Lower lobe of right lung (tissue), 2 donors: ENCODE measurements around the gene RNF225. TPM values are rescaled to one million over a fixed set of nuclear protein-coding genes. Genes with fewer than 3 reads are reported as not detected.
A peak's percentile ranks its signal among the peaks of the same experiment; 100 is the strongest.

Experiments used
- ATAC-seq, 2 donors: fragments of 200-7000 bp; cut with Tn5 transposase; one replicate each; pipeline ENCODE4 v1.9.1; 2020 to 2022; ENCODE audit warnings: mild to moderate bottlenecking in 2 of 2, moderate library complexity in 2 of 2
- DNase-seq: peaks from one replicate; pipeline ENCODE4 v3.0.0-alpha.2; 2020
- H3K27ac ChIP-seq: fragments of 200-600 bp; one replicate; pipeline ENCODE4 v1.8.0; 2022
- H3K27me3 ChIP-seq: fragments of 200-600 bp; one replicate; pipeline ENCODE4 v1.8.0; 2022; ENCODE audit warnings: low read depth
- H3K36me3 ChIP-seq: fragments of 200-600 bp; one replicate; pipeline ENCODE4 v1.8.0; 2022; ENCODE audit warnings: mild to moderate bottlenecking
- H3K4me1 ChIP-seq: fragments of 200-600 bp; one replicate; pipeline ENCODE4 v1.8.0; 2022
- H3K4me3 ChIP-seq: fragments of 200-600 bp; one replicate; pipeline ENCODE4 v1.8.0; 2022; ENCODE audit warnings: mild to moderate bottlenecking
- H3K9me3 ChIP-seq: fragments of 200-600 bp; one replicate; pipeline ENCODE4 v1.8.0; 2022
- CTCF ChIP-seq: fragments of 200-600 bp; IDR thresholded peaks from one replicate; pipeline ENCODE4 v1.8.0; 2022; ENCODE audit warnings: antibody characterized with exemption, mild to moderate bottlenecking
- intact Hi-C: fragments of 100-400 bp; cut with DNase I; formaldehyde crosslinking; loops from one replicate; pipeline ENCODE4 v1.11.0; 2022
- total RNA-seq: library from RNA; stranded (reverse); fragmentation: NEBNext Ultra II Directional; extraction: Animal tissue kit (Norgen Biotek cat#: 25700); gene quantifications from one replicate; pipeline ENCODE4 v1.2.1, GENCODE V29; 2021
- donor health status: DM: no; HTN: yes; CAD: no; lungs with severe emphysema.

The RNF225 gene
- total RNA-seq, 1 donor from 2014 or later: not detected

DNA sequence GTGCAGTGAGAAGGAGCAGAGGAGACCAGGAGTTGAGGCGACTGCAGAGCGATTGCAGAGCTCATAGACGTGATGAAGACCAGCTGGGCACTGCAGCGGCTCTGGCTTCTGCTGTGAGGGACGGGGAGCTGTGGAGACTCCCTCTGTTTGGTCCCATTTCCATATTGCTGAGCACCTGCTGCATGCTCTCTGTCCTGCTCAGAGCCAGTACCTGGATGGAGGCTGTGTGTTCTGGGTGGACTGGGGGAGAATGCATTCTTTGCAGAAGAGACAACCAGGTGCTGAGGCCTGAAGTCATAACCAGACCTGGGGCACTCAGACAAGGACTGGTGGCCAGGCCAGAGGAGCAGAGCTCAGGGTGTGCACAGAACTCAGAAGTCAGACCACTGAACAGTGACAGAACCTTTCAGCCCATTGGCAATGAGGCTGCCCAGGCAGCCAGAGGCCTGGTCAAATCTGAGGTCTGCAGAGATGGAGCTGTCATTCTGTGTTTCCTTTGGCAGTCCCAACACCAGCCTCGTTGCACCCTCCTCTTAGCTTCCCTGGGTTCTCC is 40.9 kb upstream of the RNF225 start:
- TF ChIP-seq CTCF: no peak
- H3K4me3 ChIP-seq: no peak overlapping the region
- no peak overlapping the region for H3K27ac ChIP-seq
- H3K9me3 ChIP-seq: no peaks in the 10 kb centered on the region
- peaks cover 40% of the 10 kb centered on the region for H3K27me3 ChIP-seq
- ATAC-seq (no peak), DNase-seq (no peak)
- peaks cover 30% of the 10 kb centered on the region for H3K4me1 ChIP-seq
- intact Hi-C loops: no loop called here
- H3K36me3 ChIP-seq: peaks cover 5% of the 10 kb centered on the region

GRCh38 chr19:58355215-58355796 is 40.1 kb upstream of the RNF225 start:
- Histone ChIP-seq H3K27me3 (peaks cover 32% of the 10 kb centered on the region), H3K27ac (no peak overlapping the region), H3K36me3 (peaks cover 3% of the 10 kb centered on the region), H3K4me3 (no peak overlapping the region), H3K9me3 (no peaks in the 10 kb centered on the region), H3K4me1 (peaks cover 22% of the 10 kb centered on the region)
- no peak for TF ChIP-seq CTCF
- ATAC-seq (no peak), DNase-seq (peak; percentile 10)
- intact Hi-C loops: no loop called here

DNA sequence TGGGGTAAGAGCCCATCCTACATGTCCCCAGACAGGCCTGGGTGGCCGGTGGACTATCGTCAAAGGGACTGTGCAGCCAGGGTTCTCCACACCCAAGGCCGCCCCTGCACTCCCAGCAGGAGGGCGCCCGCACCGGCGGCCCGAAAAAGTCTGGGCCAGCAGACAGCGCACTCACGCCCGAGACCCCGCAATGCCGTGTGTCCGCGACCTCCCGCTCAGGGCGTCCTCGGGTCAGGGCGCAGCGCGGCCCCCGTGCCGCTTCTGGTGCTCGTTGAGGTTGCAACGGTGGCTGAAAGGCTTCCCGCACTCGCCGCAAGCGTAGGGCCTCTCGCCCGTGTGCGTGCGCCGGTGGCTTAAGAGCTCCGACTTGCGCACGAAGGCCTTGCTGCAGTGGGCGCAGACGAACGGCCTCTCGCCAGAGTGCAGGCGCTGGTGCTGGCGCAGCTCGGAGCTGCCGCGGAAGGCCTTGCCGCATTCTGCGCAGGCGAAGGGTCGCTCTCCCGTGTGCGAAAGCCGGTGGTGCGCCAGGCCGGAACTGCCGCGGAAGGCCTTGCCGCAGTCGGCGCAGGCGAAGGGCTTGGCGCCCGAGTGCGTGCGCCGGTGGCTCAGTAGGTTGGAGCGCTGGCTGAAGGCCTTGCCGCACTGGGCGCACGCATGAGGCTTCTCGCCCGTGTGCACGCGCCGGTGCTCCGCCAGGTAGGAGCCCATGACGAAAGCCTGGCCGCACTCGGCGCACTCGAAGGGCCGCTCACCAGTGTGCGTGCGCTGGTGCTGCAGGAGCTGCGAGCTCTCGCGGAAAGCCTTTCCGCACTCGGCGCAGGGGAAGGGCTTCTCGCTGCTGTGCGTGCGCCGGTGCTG is 39.3 kb upstream of the RNF225 start:
- H3K27me3 ChIP-seq: peaks cover 30% of the 10 kb centered on the region
- ATAC-seq (peak; percentile 23 to 25), DNase-seq (peak; percentile 45)
- H3K36me3 ChIP-seq: no peaks in the 10 kb centered on the region
- H3K9me3 ChIP-seq: no peaks in the 10 kb centered on the region
- intact Hi-C loops: no loop called here
- H3K4me1 ChIP-seq: peaks cover 19% of the 10 kb centered on the region
- H3K4me3 ChIP-seq: peak overlapping the region; percentile 46
- no peak for TF ChIP-seq CTCF
- H3K27ac ChIP-seq: no peak overlapping the region

DNA sequence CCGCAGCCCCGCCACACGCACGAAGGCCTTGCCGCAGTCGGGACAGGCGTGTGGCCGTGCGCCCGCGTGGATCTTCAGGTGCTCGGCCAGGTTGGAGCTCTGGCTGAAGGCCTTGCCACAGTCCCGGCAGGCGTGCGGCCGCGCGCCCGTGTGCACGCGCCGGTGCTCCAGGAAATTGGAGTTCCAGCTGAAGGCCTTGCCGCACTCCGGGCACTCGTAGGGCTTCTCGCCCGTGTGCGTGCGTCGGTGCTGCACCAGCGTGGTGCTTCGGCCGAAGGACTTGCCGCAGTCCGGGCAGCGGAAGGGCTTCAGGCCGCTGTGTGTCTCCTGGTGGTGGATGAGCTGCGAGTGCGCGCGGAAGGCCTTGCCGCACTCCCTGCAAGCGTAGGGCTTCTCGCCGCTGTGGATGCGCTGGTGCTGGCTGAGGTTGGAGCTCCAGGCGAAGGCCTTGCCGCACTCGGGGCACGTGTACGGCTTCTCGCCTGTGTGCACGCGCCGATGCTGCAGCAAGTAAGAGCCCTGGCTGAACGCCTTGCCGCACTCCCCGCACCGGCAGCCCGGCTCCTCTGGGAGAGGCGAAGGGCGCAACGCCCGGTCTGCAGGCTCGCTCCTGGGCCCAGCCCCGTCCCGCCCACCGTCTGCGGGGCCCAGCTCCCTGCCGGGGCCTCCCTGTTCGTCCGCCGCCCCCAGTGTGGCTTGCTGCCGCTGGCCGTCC is 38.5 kb upstream of the RNF225 start:
- ATAC-seq: peak in 1 of 2 donors; percentile 20
- no peaks in the 10 kb centered on the region for H3K36me3 ChIP-seq
- DNase-seq: peak; percentile 41
- H3K27ac ChIP-seq: no peak overlapping the region
- H3K9me3 ChIP-seq: no peaks in the 10 kb centered on the region
- H3K4me3 ChIP-seq: peak overlapping the region; percentile 46
- TF ChIP-seq CTCF: no peak
- peaks cover 30% of the 10 kb centered on the region for H3K27me3 ChIP-seq
- H3K4me1 ChIP-seq: peaks cover 27% of the 10 kb centered on the region
- intact Hi-C loops: no loop called here

GRCh38 chr19:58357481-58358145 is 37.8 kb upstream of the RNF225 start:
- Histone ChIP-seq H3K27ac (no peak overlapping the region), H3K36me3 (no peaks in the 10 kb centered on the region), H3K4me3 (no peak overlapping the region), H3K9me3 (no peaks in the 10 kb centered on the region), H3K27me3 (peaks cover 25% of the 10 kb centered on the region), H3K4me1 (peaks cover 28% of the 10 kb centered on the region)
- no peak for ATAC-seq
- TF ChIP-seq CTCF: no peak
- intact Hi-C loops: no loop called here
- peak; percentile 39 for DNase-seq
